Measurements from ENCODE around the gene NUTF2. TPM values are rescaled to one million over a fixed set of nuclear protein-coding genes. Genes with fewer than 3 reads are reported as not detected.

The NUTF2 gene
- total RNA-seq (2021; fragmentation: NEBNext Ultra II Directional; extraction: Animal tissue kit (Norgen Biotek cat#: 25700)) (219 and 229 TPM in 2 replicates), polyA plus RNA-seq (2011; rRNA removed) (377 and 382 TPM in 2 replicates), polyA minus RNA-seq (2011; rRNA and poly(A)+ RNA removed) (306 and 380 TPM in 2 replicates)
- polyA plus RNA-seq (2011; cell fraction: cytosol; rRNA removed): 322 TPM
- polyA plus RNA-seq (2011; cell fraction: nucleus; rRNA removed): 256 TPM
- polyA plus RNA-seq (2012, experiment 1 of 2): 285 to 353 TPM (median 329 TPM) in 4 replicates
- polyA plus RNA-seq (2012, experiment 2 of 2): 190 TPM
- 335 TPM for polyA plus RNA-seq (2013, experiment 1 of 2)
- polyA plus RNA-seq (2013, experiment 2 of 2): 317 TPM
- polyA minus RNA-seq (2011; cell fraction: cytosol; rRNA and poly(A)+ RNA removed): 201 TPM
- polyA minus RNA-seq (2011; cell fraction: nucleus; rRNA and poly(A)+ RNA removed): 150 TPM
- long read RNA-seq, experiment 1, transcript NUTF2-201 (5 exons, 2,321 nt): major isoform, 107 of 214 reads
- long read RNA-seq, experiment 1, transcript NUTF2-208 (1 exons, 2,608 nt): minor isoform, 42 of 214 reads
- long read RNA-seq, experiment 1, transcript NUTF2-206 (5 exons, 1,119 nt): minor isoform, 6 of 214 reads
- long read RNA-seq, experiment 1, partial matches to known transcripts: 53 of 214 reads
- long read RNA-seq, experiment 1, other reads (novel, unspliced or antisense): 6 of 214 reads
- long read RNA-seq, experiment 2, transcript NUTF2-201 (5 exons, 2,321 nt): major isoform, 69 of 72 reads
- long read RNA-seq, experiment 2, partial matches to known transcripts: 1 of 72 reads
- long read RNA-seq, experiment 2, other reads (novel, unspliced or antisense): 1 of 72 reads

- FAIRE-seq (no peak), DNase-seq (ENCODE audit: low read depth in 1 of 2, low spot score in 2 of 2) (peak; percentile 92 to 98)
- H2AFZ ChIP-seq (ENCODE audit: low read length): no peak within 1 kb of the TSS
- peak within 1 kb of the TSS; percentile 83 for H3K56ac ChIP-seq (replicated peaks; ENCODE audit: insufficient read length, low read depth, low read length)
- H3K4me2 ChIP-seq (ENCODE audit: insufficient read depth in 1 of 2, low read depth in 2 of 2, low read length in 2 of 2): peak within 1 kb of the TSS; percentile 90 to 94
- WGBS, 2 experiments (ENCODE audit: extremely low coverage in 1 of 2, insufficient coverage in 1 of 2, insufficient read length in 1 of 2, insufficient replicate concordance in 2 of 2, low coverage in 1 of 2, low lambda C conversion rate in 2 of 2, missing lambda C conversion rate in 1 of 2): 2% methylated on average over 29 of the region's 57 CpGs; no CpG with 5 or more reads in 1 of the 2 experiments
- H3K4ac ChIP-seq (replicated peaks; ENCODE audit: insufficient read length, low read depth, low read length): peak within 1 kb of the TSS; percentile 87
- peak within 1 kb of the TSS; percentile 13; the same call in 1 of the 2 replicates for H2BK12ac ChIP-seq (ENCODE audit: low read depth, low read length)
- H2AK5ac ChIP-seq (ENCODE audit: low read depth, low read length): peak within 1 kb of the TSS; percentile 61; the same call in 1 of the 2 replicates
- no peak within 1 kb of the TSS for H3K14ac ChIP-seq (ENCODE audit: insufficient read length)
- H3K18ac ChIP-seq (ENCODE audit: extremely low read depth, low read length): peak within 1 kb of the TSS; percentile 93
- peaks cover 0 to 4% (median 0%) of the 10 kb centered on the region in 4 experiments; a peak in 2 of 8 replicates for H3K36me3 ChIP-seq (ENCODE audit: control insufficient read depth in 2 of 4, insufficient read depth in 4 of 4, low read length in 3 of 4)
- H2BK120ac ChIP-seq (replicated peaks; ENCODE audit: low read depth, low read length): peak within 1 kb of the TSS; percentile 40
- peak within 1 kb of the TSS; percentile 75; the same call in 1 of the 2 replicates for H2BK5ac ChIP-seq (ENCODE audit: low read depth, low read length)
- CTCF ChIA-PET (ENCODE audit: partially characterized antibody): interaction anchor here (0.6 to 10.2 kb wide), 11 partner anchors 10 to 184 kb away, joined by 3 to 123 read pairs (median 4); no protein-coding TSS in a partner anchor
- H4K5ac ChIP-seq (ENCODE audit: insufficient read length, low read depth, low read length): peak within 1 kb of the TSS; percentile 82
- peaks cover 22% of the 10 kb centered on the region for H3K23me2 ChIP-seq (ENCODE audit: low read depth, low read length)
- H4K20me1 ChIP-seq (replicated peaks in 1 of 2; ENCODE audit: control insufficient read depth in 1 of 2, insufficient read depth in 2 of 2, low read length in 2 of 2): peaks cover 19 to 24% of the 10 kb centered on the region in 2 experiments
- peak within 1 kb of the TSS; percentile 78 to 96 (median 92) for H3K9ac ChIP-seq (replicated peaks in 1 of 4; ENCODE audit: extremely low read depth in 1 of 4, low read depth in 3 of 4, low read length in 3 of 4)
- POLR2A ChIA-PET (ENCODE audit: partially characterized antibody): interaction anchor here (0.6 to 11.7 kb wide), 14 partner anchors 9 to 349 kb away, joined by 3 to 100 read pairs (median 5); partner anchors contain the start of genes EDC4, PSKH1, RANBP10 and TSNAXIP1
- H3K9me3 ChIP-seq (ENCODE audit: insufficient read depth in 2 of 2, low read depth in 1 of 2, low read length in 1 of 2): no peaks in the 10 kb centered on the region
- peaks cover 14% of the 10 kb centered on the region for H3K79me1 ChIP-seq (ENCODE audit: low read depth, low read length)
- peak within 1 kb of the TSS; percentile 91 to 95 (median 93) for H3K4me3 ChIP-seq (ENCODE audit: extremely low read depth in 1 of 4, insufficient read depth in 2 of 4, low read depth in 3 of 4, low read length in 4 of 4)
- no peak within 1 kb of the TSS for H2BK20ac ChIP-seq (ENCODE audit: low read length)
- H3K4me1 ChIP-seq (replicated peaks in 1 of 4; ENCODE audit: control insufficient read depth in 3 of 4, insufficient read depth in 4 of 4, low read length in 3 of 4): peaks cover 7 to 28% (median 15%) of the 10 kb centered on the region in 4 experiments
- H3K79me2 ChIP-seq (ENCODE audit: control insufficient read depth in 1 of 2, insufficient read depth in 2 of 2, low read length in 2 of 2): peaks cover 16 to 67% of the 10 kb centered on the region in 2 experiments
- no peaks in the 10 kb centered on the region for H3K27me3 ChIP-seq (replicated peaks in 1 of 4; ENCODE audit: control insufficient read depth in 3 of 4, extremely low read depth in 1 of 4, insufficient read depth in 3 of 4, low read length in 3 of 4)
- no peak within 1 kb of the TSS for H3K23ac ChIP-seq (ENCODE audit: insufficient read length)
- peak within 1 kb of the TSS; percentile 84 for H3K27ac ChIP-seq (ENCODE audit: low read depth, low read length)
- no peak within 1 kb of the TSS for H2BK15ac ChIP-seq (ENCODE audit: low read length)
- H4K8ac ChIP-seq (ENCODE audit: extremely low read depth, insufficient read depth, low read length): peak within 1 kb of the TSS; percentile 95
- H4K91ac ChIP-seq (replicated peaks; ENCODE audit: insufficient read length, low read length): peak within 1 kb of the TSS; percentile 52
- TF ChIP-seq GTF2F1 (IDR thresholded peaks at IDR 0.05; ENCODE audit: borderline replicate concordance, low read depth, low read length) (no peak), RFX5 (IDR thresholded peaks at IDR 0.05; ENCODE audit: borderline replicate concordance, low read depth, low read length) (no peak), NRF1 (IDR thresholded peaks at IDR 0.05; ENCODE audit: low read depth, low read length) (no peak), TAF7 (optimal IDR thresholded peaks at IDR 0.05; ENCODE audit: borderline replicate concordance, low read depth, low read length) (peak; percentile 71), POLR2A (IDR thresholded peaks at IDR 0.05; ENCODE audit: control extremely low read depth in 1 of 2, low read depth in 2 of 2, low read length in 2 of 2) (peak; percentile 94 to 98), FOSL1 (IDR thresholded peaks at IDR 0.05; ENCODE audit: insufficient read depth, low read depth, low read length) (no peak), RAD21 (IDR thresholded peaks at IDR 0.05 in 1 of 2, conservative IDR thresholded peaks at IDR 0.05 in 1 of 2; ENCODE audit: low read depth in 2 of 2, low read length in 2 of 2) (no peak), SIX5 (IDR thresholded peaks at IDR 0.05; ENCODE audit: low read depth, low read length) (peak; percentile 88)
Measured at GRCh38 chr16:67846320-67847063, at the start of gene NUTF2. NUTF2 (plus strand) TSS chr16:67846933; CDS start chr16:67865131, 18,198 bp downstream.
